SK-N-SH (cell line): Measurements from ENCODE around the gene PGAP2.

Experiments used
- CHD2 ChIP-seq: fragments of 150-350 bp; IDR thresholded peaks from 2 replicates; pipeline ENCODE4 v1.6.1; 2018; ENCODE audit warnings: low read length; ENCODE audit not compliant: partially characterized antibody
- FOSL2 ChIP-seq: IDR thresholded peaks from 2 replicates; pipeline ENCODE4 v1.4.0; 2012; ENCODE audit warnings: low read depth, mild to moderate bottlenecking, moderate library complexity, borderline replicate concordance
- FOXM1 ChIP-seq: IDR thresholded peaks from 2 replicates; pipeline ENCODE4 v1.4.0; 2012; ENCODE audit warnings: low read depth, mild to moderate bottlenecking
- MXI1 ChIP-seq: IDR thresholded peaks from 2 replicates; pipeline ENCODE4 v1.6.1; 2012; ENCODE audit warnings: mild to moderate bottlenecking, low read depth, low read length, improper control_type of control experiment
- NRF1 ChIP-seq: IDR thresholded peaks from 2 replicates; pipeline ENCODE4 v1.6.1; 2012; ENCODE audit warnings: low read depth, mild to moderate bottlenecking, low read length
- POLR2AphosphoS5 ChIP-seq: IDR thresholded peaks from 2 replicates; pipeline ENCODE4 v1.6.1; 2012; ENCODE audit warnings: low read depth, low read length
- RAD21 ChIP-seq: IDR thresholded peaks from 2 replicates; pipeline ENCODE4 v1.6.1; 2012; ENCODE audit warnings: mild to moderate bottlenecking, low read length
- RCOR1 ChIP-seq: fragments of 150-350 bp; IDR thresholded peaks from 2 replicates; pipeline ENCODE4 v1.6.1; 2017; ENCODE audit warnings: antibody characterized with exemption, low read length
- SMC3 ChIP-seq: IDR thresholded peaks from 2 replicates; pipeline ENCODE4 v1.6.1; 2012; ENCODE audit warnings: low read depth, low read length, improper control_type of control experiment
- YY1 ChIP-seq: IDR thresholded peaks from 2 replicates; pipeline ENCODE4 v1.4.0; 2012; ENCODE audit warnings: low read depth, mild to moderate bottlenecking

DNA sequence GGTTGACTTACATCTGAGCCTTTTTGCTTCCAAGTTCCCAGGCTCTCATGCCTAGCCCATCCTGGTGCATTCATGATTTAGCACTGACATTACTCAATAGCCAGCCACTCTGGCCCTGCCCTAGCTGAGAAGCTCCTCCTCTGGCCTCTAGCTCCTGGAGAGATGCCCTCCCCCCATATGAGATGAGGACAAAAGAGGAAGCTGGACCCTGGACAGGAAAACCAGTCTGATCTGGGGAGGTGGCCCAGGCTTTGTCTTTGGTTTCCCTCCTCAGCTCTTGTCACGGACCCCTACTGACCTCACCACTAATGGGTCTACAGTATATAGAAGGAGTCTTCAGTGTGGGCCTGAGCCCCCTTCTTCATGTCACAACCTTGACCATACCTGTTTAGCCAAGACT, 29.4 kb downstream of the PGAP2 start:
- TF ChIP-seq YY1, result no peak
- no peak for TF ChIP-seq NRF1
- TF ChIP-seq FOSL2, result no peak
- TF ChIP-seq POLR2AphosphoS5, result no peak
- TF ChIP-seq RCOR1, result no peak
- no peak for TF ChIP-seq MXI1
- no peak for TF ChIP-seq CHD2
- no peak for TF ChIP-seq RAD21
- TF ChIP-seq SMC3, result no peak
- TF ChIP-seq FOXM1, result no peak
